H9 (cell line): ENCODE measurements around the gene PAQR7. TPM values are rescaled to one million over a fixed set of nuclear protein-coding genes. Genes with fewer than 3 reads are reported as not detected.
A peak's percentile ranks its signal among the peaks of the same experiment; 100 is the strongest.

Source experiments
- DNase-seq: peaks from one replicate; pipeline ENCODE4 v3.0.0-alpha.2; 2017
- H2AFZ ChIP-seq: one replicate; pipeline ENCODE4 v1.6.1; 2013; ENCODE audit warnings: mild to moderate bottlenecking, low read length, control low read depth, moderate library complexity
- H2AK5ac ChIP-seq: 2 replicates; pipeline ENCODE4 v1.6.1; 2013; ENCODE audit warnings: low read length, control low read depth, mixed read lengths; ENCODE audit not compliant: insufficient read length
- H2BK120ac ChIP-seq: one replicate; pipeline ENCODE4 v1.6.1; 2013; ENCODE audit warnings: low read depth, mild to moderate bottlenecking, low read length, control low read depth, inconsistent platforms; ENCODE audit not compliant: poor library complexity, severe bottlenecking
- H2BK12ac ChIP-seq: 2 replicates; pipeline ENCODE4 v1.6.1; 2013; ENCODE audit warnings: low read length, control low read depth, mixed read lengths, low read depth; ENCODE audit not compliant: insufficient read length
- H2BK15ac ChIP-seq: 2 replicates; pipeline ENCODE4 v1.6.1; 2013; ENCODE audit warnings: low read depth, low read length, control low read depth
- H2BK20ac ChIP-seq: one replicate; pipeline ENCODE4 v1.6.1; 2013; ENCODE audit warnings: low read depth, mild to moderate bottlenecking, low read length, control low read depth, inconsistent platforms; ENCODE audit not compliant: poor library complexity, severe bottlenecking
- H2BK5ac ChIP-seq: 2 replicates; pipeline ENCODE4 v1.6.1; 2013; ENCODE audit warnings: low read length, control low read depth, mixed read lengths; ENCODE audit not compliant: insufficient read length
- H3K14ac ChIP-seq: 2 replicates; pipeline ENCODE4 v1.6.1; 2013; ENCODE audit warnings: low read length, control low read depth; ENCODE audit not compliant: insufficient read depth
- H3K18ac ChIP-seq: 2 replicates; pipeline ENCODE4 v1.6.1; 2013; ENCODE audit warnings: low read depth, mild to moderate bottlenecking, mixed read lengths, low read length, control low read depth; ENCODE audit not compliant: insufficient read length
- H3K23ac ChIP-seq: 2 replicates; pipeline ENCODE4 v1.6.1; 2013; ENCODE audit warnings: low read length, control low read depth, mixed read lengths, low read depth; ENCODE audit not compliant: insufficient read length
- H3K23me2 ChIP-seq: 2 replicates; pipeline ENCODE4 v1.6.1; 2013; ENCODE audit warnings: low read depth, mild to moderate bottlenecking, mixed read lengths, low read length, control low read depth; ENCODE audit not compliant: insufficient read length, poor library complexity, severe bottlenecking
- H3K27ac ChIP-seq: 2 replicates; pipeline ENCODE4 v1.5.1; 2013; ENCODE audit warnings: low read length, control low read depth, mixed read lengths, low read depth; ENCODE audit not compliant: insufficient read length
- H3K27me3 ChIP-seq: 2 replicates; pipeline ENCODE4 v1.6.1; 2013; ENCODE audit warnings: low read length, control low read depth, inconsistent platforms; ENCODE audit not compliant: insufficient read depth
- H3K4ac ChIP-seq: 2 replicates; pipeline ENCODE4 v1.6.1; 2013; ENCODE audit warnings: low read depth, mild to moderate bottlenecking, control low read depth, inconsistent platforms, low read length, moderate library complexity
- H3K4me1 ChIP-seq: 2 replicates; pipeline ENCODE4 v1.6.1; 2013; ENCODE audit warnings: low read length, control low read depth, inconsistent platforms; ENCODE audit not compliant: insufficient read depth
- H3K4me2 ChIP-seq: 2 replicates; pipeline ENCODE4 v1.6.1; 2013; ENCODE audit warnings: low read length, control low read depth, mixed read lengths; ENCODE audit not compliant: insufficient read length, insufficient read depth
- H3K56ac ChIP-seq: 2 replicates; pipeline ENCODE4 v1.6.1; 2013; ENCODE audit warnings: low read depth, mild to moderate bottlenecking, mixed read lengths, low read length, control low read depth; ENCODE audit not compliant: insufficient read length
- H3K79me1 ChIP-seq: 2 replicates; pipeline ENCODE4 v1.6.1; 2013; ENCODE audit warnings: low read depth, mild to moderate bottlenecking, moderate library complexity, low read length, control low read depth, inconsistent platforms; ENCODE audit not compliant: insufficient read depth, poor library complexity, severe bottlenecking
- H3K79me2 ChIP-seq: 2 replicates; pipeline ENCODE4 v1.6.1; 2013; ENCODE audit warnings: low read length, control low read depth, inconsistent platforms; ENCODE audit not compliant: insufficient read depth
- H3K9ac ChIP-seq: 2 replicates; pipeline ENCODE4 v1.6.1; 2013; ENCODE audit warnings: low read length, control low read depth, mixed read lengths; ENCODE audit not compliant: insufficient read length; ENCODE audit errors: extremely low read depth
- H3K9me3 ChIP-seq: one replicate; pipeline ENCODE4 v1.6.1; 2013; ENCODE audit warnings: low read depth, low read length, inconsistent platforms; ENCODE audit not compliant: control insufficient read depth
- H3T11ph ChIP-seq: one replicate; pipeline ENCODE4 v1.6.1; 2013; ENCODE audit warnings: mild to moderate bottlenecking, low read length, control low read depth, inconsistent platforms
- H4K20me1 ChIP-seq: one replicate; pipeline ENCODE4 v1.6.1; 2013; ENCODE audit not compliant: control insufficient read depth, insufficient read length, insufficient read depth
- H4K5ac ChIP-seq: 2 replicates; pipeline ENCODE4 v1.6.1; 2013; ENCODE audit warnings: low read depth, mild to moderate bottlenecking, mixed read lengths, low read length, control low read depth; ENCODE audit not compliant: insufficient read length
- H4K8ac ChIP-seq: replicated peaks from 2 replicates; pipeline ENCODE4 v1.6.1; 2013; ENCODE audit warnings: low read length, control low read depth, mixed read lengths, low read depth; ENCODE audit not compliant: insufficient read length
- H4K91ac ChIP-seq: 2 replicates; pipeline ENCODE4 v1.6.1; 2013; ENCODE audit warnings: low read depth, mild to moderate bottlenecking, moderate library complexity, mixed read lengths, low read length, control low read depth; ENCODE audit not compliant: insufficient read length
- H3K27ac Mint-ChIP-seq, 3 experiments: 2 replicates in 2 of 3; 3 replicates in 1 of 3; pipeline ENCODE4 v1.8.0; 2020 to 2021; ENCODE audit warnings: mixed read lengths in 3 of 3, mild to moderate bottlenecking in 1 of 3, moderate library complexity in 1 of 3
- H3K27me3 Mint-ChIP-seq: 2 replicates; pipeline ENCODE4 v1.8.0; 2021; ENCODE audit warnings: low read depth, mild to moderate bottlenecking, moderate library complexity, mixed read lengths
- H3K36me3 Mint-ChIP-seq, 3 experiments: 2 replicates in 2 of 3; 3 replicates in 1 of 3; pipeline ENCODE4 v1.8.0; 2020 to 2021; ENCODE audit warnings: low read depth in 3 of 3, mixed read lengths in 3 of 3; ENCODE audit not compliant: insufficient read depth in 1 of 3
- H3K4me1 Mint-ChIP-seq, 2 experiments: 2 replicates each; pipeline ENCODE4 v1.8.0; 2020; ENCODE audit warnings: mixed read lengths in 2 of 2
- H3K4me3 Mint-ChIP-seq, 2 experiments: 2 replicates in 1 of 2; 3 replicates in 1 of 2; pipeline ENCODE4 v1.8.0; 2020 to 2021; ENCODE audit warnings: mild to moderate bottlenecking in 2 of 2, mixed read lengths in 2 of 2, moderate library complexity in 1 of 2
- H3K9me3 Mint-ChIP-seq, 2 experiments: 2 replicates in 1 of 2; 3 replicates in 1 of 2; pipeline ENCODE4 v1.8.0; 2020; ENCODE audit warnings: mild to moderate bottlenecking in 2 of 2, mixed read lengths in 2 of 2, moderate library complexity in 1 of 2
- WGBS: extraction: QIAGEN DNeasy Blood & Tissue Kit; methylation state at CpG from one replicate; pipeline ENCODE4 v1.1.7; 2013; ENCODE audit warnings: missing lambda C conversion rate, low lambda C conversion rate, mixed read lengths; ENCODE audit not compliant: insufficient read length; ENCODE audit errors: extremely low coverage; 5-methylcytosine and 5-hydroxymethylcytosine counted together
- total RNA-seq: library from RNA; stranded (reverse); gene quantifications from 2 replicates; pipeline ENCODE4 v1.2.1, GENCODE V29; 2021
- TF ChIP-seq, protein P1 (sequence below): fragments of 200-600 bp; sonication (generic); conservative IDR thresholded peaks from 3 replicates; pipeline ENCODE4 v1.8.0; 2021; ENCODE audit warnings: antibody characterized with exemption, mild to moderate bottlenecking

Gene PAQR7
- total RNA-seq, 1 experiment from 2014 or later, result 6.3 TPM

DNA sequence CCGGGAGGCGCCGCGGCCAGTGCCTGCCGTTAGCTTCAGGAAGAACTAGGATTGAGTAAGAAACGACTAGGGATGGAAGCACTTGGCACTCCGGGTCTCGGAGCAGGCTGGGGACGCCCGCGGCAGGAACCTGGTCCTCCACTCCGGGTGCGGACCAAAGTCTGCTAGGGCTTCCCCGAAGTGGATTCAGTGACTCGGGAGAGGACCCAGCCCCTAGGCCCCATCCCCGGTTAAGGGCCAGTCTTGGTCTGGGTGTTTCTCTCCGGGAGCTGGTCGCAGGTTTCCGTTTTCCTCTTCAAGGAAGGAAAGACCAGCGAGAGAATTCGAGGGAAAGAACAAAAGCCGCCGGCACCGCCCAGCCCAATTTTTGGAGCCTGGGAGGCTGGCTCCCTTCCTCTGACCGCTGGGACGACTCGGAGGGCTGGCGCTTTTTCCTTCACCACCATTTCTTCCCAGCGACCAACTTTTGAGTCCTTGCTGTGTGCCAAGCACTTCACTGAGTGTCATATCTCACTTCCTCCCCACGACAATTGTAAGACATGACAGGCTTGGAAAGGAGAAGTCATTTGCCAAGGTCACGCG, 47.6 kb upstream of the PAQR7 start:
- no peak overlapping the region for H4K5ac ChIP-seq
- peak overlapping the region; percentile 92 for H3K4me2 ChIP-seq
- H3K4me1 ChIP-seq, result peaks cover 2% of the 10 kb centered on the region; the same call in 1 of the 2 replicates
- no peak overlapping the region for H2BK12ac ChIP-seq
- peak overlapping the region; percentile 84 for H2BK20ac ChIP-seq
- H3K4me1 Mint-ChIP-seq, result peaks cover 26 to 45% of the 10 kb centered on the region in 2 experiments
- H3K79me2 ChIP-seq, result no peaks in the 10 kb centered on the region
- no peak overlapping the region for H3K56ac ChIP-seq
- H4K8ac ChIP-seq, result no peak overlapping the region
- H3K27ac ChIP-seq, result no peak overlapping the region
- no peaks in the 10 kb centered on the region for H3K9me3 ChIP-seq
- H3K9me3 Mint-ChIP-seq, result no peaks in the 10 kb centered on the region
- peak overlapping the region; percentile 69 to 83 for H3K4me3 Mint-ChIP-seq
- H3K18ac ChIP-seq, result no peak overlapping the region
- no peak overlapping the region for H2BK120ac ChIP-seq
- no peaks in the 10 kb centered on the region for H4K20me1 ChIP-seq
- peak overlapping the region; percentile 62 for H3K14ac ChIP-seq
- H3K4ac ChIP-seq, result no peak overlapping the region; the same call in 1 of the 2 replicates
- H3K23ac ChIP-seq, result no peak overlapping the region
- H2BK15ac ChIP-seq, result no peak overlapping the region
- H2AK5ac ChIP-seq, result no peak overlapping the region
- H2AFZ ChIP-seq, result peak overlapping the region; percentile 65
- no peaks in the 10 kb centered on the region for H3K36me3 Mint-ChIP-seq
- H3K27ac Mint-ChIP-seq, result no peak overlapping the region; a peak in 1 of 7 replicates
- peak overlapping the region; percentile 56 for H3K9ac ChIP-seq
- H2BK5ac ChIP-seq, result no peak overlapping the region
- TF ChIP-seq, protein P1, sequence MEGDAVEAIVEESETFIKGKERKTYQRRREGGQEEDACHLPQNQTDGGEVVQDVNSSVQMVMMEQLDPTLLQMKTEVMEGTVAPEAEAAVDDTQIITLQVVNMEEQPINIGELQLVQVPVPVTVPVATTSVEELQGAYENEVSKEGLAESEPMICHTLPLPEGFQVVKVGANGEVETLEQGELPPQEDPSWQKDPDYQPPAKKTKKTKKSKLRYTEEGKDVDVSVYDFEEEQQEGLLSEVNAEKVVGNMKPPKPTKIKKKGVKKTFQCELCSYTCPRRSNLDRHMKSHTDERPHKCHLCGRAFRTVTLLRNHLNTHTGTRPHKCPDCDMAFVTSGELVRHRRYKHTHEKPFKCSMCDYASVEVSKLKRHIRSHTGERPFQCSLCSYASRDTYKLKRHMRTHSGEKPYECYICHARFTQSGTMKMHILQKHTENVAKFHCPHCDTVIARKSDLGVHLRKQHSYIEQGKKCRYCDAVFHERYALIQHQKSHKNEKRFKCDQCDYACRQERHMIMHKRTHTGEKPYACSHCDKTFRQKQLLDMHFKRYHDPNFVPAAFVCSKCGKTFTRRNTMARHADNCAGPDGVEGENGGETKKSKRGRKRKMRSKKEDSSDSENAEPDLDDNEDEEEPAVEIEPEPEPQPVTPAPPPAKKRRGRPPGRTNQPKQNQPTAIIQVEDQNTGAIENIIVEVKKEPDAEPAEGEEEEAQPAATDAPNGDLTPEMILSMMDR, result no peak
- H3K27me3 ChIP-seq, result no peaks in the 10 kb centered on the region
- peaks cover 18% of the 10 kb centered on the region for H3K23me2 ChIP-seq
- H3K79me1 ChIP-seq, result no peaks in the 10 kb centered on the region
- WGBS, result no CpG with 5 or more reads among the region's 32 CpGs
- no peak overlapping the region for H3T11ph ChIP-seq
- H3K27me3 Mint-ChIP-seq, result peaks cover 32% of the 10 kb centered on the region
- H4K91ac ChIP-seq, result no peak overlapping the region
- peak; percentile 69 for DNase-seq
